ENCODE data around the gene CEP112.

Gene CEP112

GRCh38 chr17:65617496-65617895 lies 574.4 kb downstream of the CEP112 start:
- DNase-seq (ENCODE audit: extremely low read depth, low read depth): no peak
- TF ChIP-seq CTCF (IDR thresholded peaks at IDR 0.05; ENCODE audit: low read depth, low read length, missing control alignments): no peak
- no peak overlapping the region for H3K4me3 ChIP-seq (replicated peaks; ENCODE audit: low read depth, low read length)

- no peak for DNase-seq (ENCODE audit: extremely low read depth, low read depth)
- TF ChIP-seq CTCF (IDR thresholded peaks at IDR 0.05; ENCODE audit: low read depth, low read length, missing control alignments): no peak
- no peak overlapping the region for H3K4me3 ChIP-seq (replicated peaks; ENCODE audit: low read depth, low read length)
Measured at GRCh38 chr17:65609749-65610148, 582.2 kb downstream of the CEP112 start.

GRCh38 chr17:65609286-65609685 lies 582.6 kb downstream of the CEP112 start:
- DNase-seq (ENCODE audit: extremely low read depth, low read depth): no peak
- no peak for TF ChIP-seq CTCF (IDR thresholded peaks at IDR 0.05; ENCODE audit: low read depth, low read length, missing control alignments)
- no peak overlapping the region for H3K4me3 ChIP-seq (replicated peaks; ENCODE audit: low read depth, low read length)

- no peak for DNase-seq (ENCODE audit: extremely low read depth, low read depth)
- H3K4me3 ChIP-seq (replicated peaks; ENCODE audit: low read depth, low read length): no peak overlapping the region
- no peak for TF ChIP-seq CTCF (IDR thresholded peaks at IDR 0.05; ENCODE audit: low read depth, low read length, missing control alignments)
Measured at GRCh38 chr17:65604070-65604469, 587.9 kb downstream of the CEP112 start.

- DNase-seq (ENCODE audit: extremely low read depth, low read depth): no peak
- H3K4me3 ChIP-seq (replicated peaks; ENCODE audit: low read depth, low read length): no peak overlapping the region
- TF ChIP-seq CTCF (IDR thresholded peaks at IDR 0.05; ENCODE audit: low read depth, low read length, missing control alignments): no peak
Measured at GRCh38 chr17:65601881-65602280, 590.1 kb downstream of the CEP112 start.

GRCh38 chr17:65601145-65601544 lies 590.8 kb downstream of the CEP112 start:
- TF ChIP-seq CTCF (IDR thresholded peaks at IDR 0.05; ENCODE audit: low read depth, low read length, missing control alignments): no peak
- no peak overlapping the region for H3K4me3 ChIP-seq (replicated peaks; ENCODE audit: low read depth, low read length)
- DNase-seq (ENCODE audit: extremely low read depth, low read depth): no peak

GRCh38 chr17:65600518-65600917 lies 591.4 kb downstream of the CEP112 start:
- H3K4me3 ChIP-seq (replicated peaks; ENCODE audit: low read depth, low read length): no peak overlapping the region
- no peak for TF ChIP-seq CTCF (IDR thresholded peaks at IDR 0.05; ENCODE audit: low read depth, low read length, missing control alignments)
- DNase-seq (ENCODE audit: extremely low read depth, low read depth): no peak
